GM12874 (cell line): ENCODE results near the gene LRRC49.

Experiments
- CTCF ChIP-seq: IDR thresholded peaks from 2 replicates; pipeline ENCODE4 v1.5.1; 2011; ENCODE audit warnings: low read depth, mild to moderate bottlenecking, control low read depth, low read length, moderate library complexity; ENCODE audit not compliant: insufficient read depth

LRRC49 gene

GRCh38 chr15:71091601-71092000 lies 199.0 kb downstream of the LRRC49 start:
- TF ChIP-seq CTCF: no peak

GRCh38 chr15:71092056-71092600 lies 199.5 kb downstream of the LRRC49 start:
- TF ChIP-seq CTCF: no peak

- TF ChIP-seq CTCF: no peak
These were observed 200.7 kb downstream of the LRRC49 start for GRCh38 chr15:71093054-71094024.

- no peak for TF ChIP-seq CTCF
These were observed 201.5 kb downstream of the LRRC49 start for GRCh38 chr15:71094137-71094536.

- no peak for TF ChIP-seq CTCF
These were observed 204.1 kb downstream of the LRRC49 start for GRCh38 chr15:71096676-71097075.

GRCh38 chr15:71097890-71098289 lies 205.3 kb downstream of the LRRC49 start:
- TF ChIP-seq CTCF: no peak

GRCh38 chr15:71098920-71099319 lies 206.3 kb downstream of the LRRC49 start:
- TF ChIP-seq CTCF: no peak
